DND-41 (cell line): Measurements from ENCODE around the gene ACAP3.
A peak's percentile ranks its signal among the peaks of the same experiment; 100 is the strongest.

Experiments used
- ATAC-seq: fragments of 200-7000 bp; cut with Tn5 transposase; 3 replicates; pipeline ENCODE4 v1.9.1; 2021; ENCODE audit warnings: low read depth; ENCODE audit not compliant: insufficient read depth
- DNase-seq: peaks from one replicate; pipeline ENCODE4 v3.0.0-alpha.2; 2020
- H2AFZ ChIP-seq: 2 replicates; pipeline ENCODE4 v1.6.0; 2012; ENCODE audit warnings: low read depth, low read length
- H3K27ac ChIP-seq: 2 replicates; pipeline ENCODE4 v1.5.1; 2012; ENCODE audit warnings: low read length, inconsistent platforms
- H3K27me3 ChIP-seq: fragments of 200-600 bp; sonication (generic); 2 replicates; pipeline ENCODE4 v1.6.0; 2012; ENCODE audit warnings: low read length, mild to moderate bottlenecking, inconsistent platforms; ENCODE audit not compliant: insufficient read depth, poor library complexity
- H3K36me3 ChIP-seq: 2 replicates; pipeline ENCODE4 v1.5.1; 2012; ENCODE audit warnings: low read length, inconsistent platforms; ENCODE audit not compliant: insufficient read depth
- H3K4me1 ChIP-seq: 2 replicates; pipeline ENCODE4 v1.5.1; 2012; ENCODE audit warnings: mild to moderate bottlenecking, low read length; ENCODE audit not compliant: insufficient read depth
- H3K4me2 ChIP-seq: 2 replicates; pipeline ENCODE4 v1.6.0; 2012; ENCODE audit warnings: mild to moderate bottlenecking, moderate library complexity, low read length, inconsistent platforms; ENCODE audit not compliant: insufficient read depth
- H3K4me3 ChIP-seq, 2 experiments: fragments of 200-600 bp in 1 of 2; shearing (Covaris generic) in 1 of 2; 2 replicates each; pipeline ENCODE4 v1.5.1; 2012 to 2016; ENCODE audit warnings: inconsistent platforms in 2 of 2, low read length in 2 of 2, mild to moderate bottlenecking in 2 of 2, low read depth in 1 of 2, moderate library complexity in 1 of 2
- H3K79me2 ChIP-seq: 2 replicates; pipeline ENCODE4 v1.6.0; 2012; ENCODE audit warnings: low read length, inconsistent platforms; ENCODE audit not compliant: insufficient read depth
- H3K9ac ChIP-seq: 2 replicates; pipeline ENCODE4 v1.6.0; 2012; ENCODE audit warnings: low read depth, mild to moderate bottlenecking, inconsistent platforms, low read length, moderate library complexity
- H3K9me3 ChIP-seq: 2 replicates; pipeline ENCODE4 v1.5.1; 2012; ENCODE audit warnings: low read length, moderate library complexity, mild to moderate bottlenecking, inconsistent platforms; ENCODE audit not compliant: insufficient read depth, severe bottlenecking
- H4K20me1 ChIP-seq: 2 replicates; pipeline ENCODE4 v1.6.0; 2012; ENCODE audit warnings: low read length; ENCODE audit not compliant: insufficient read depth
- CTCF ChIP-seq: IDR thresholded peaks from 2 replicates; pipeline ENCODE4 v1.5.1; 2012; ENCODE audit warnings: borderline replicate concordance, low read length, moderate library complexity, mild to moderate bottlenecking; ENCODE audit not compliant: poor library complexity, severe bottlenecking; ENCODE audit errors: extremely low read depth
- EZH2 ChIP-seq: IDR thresholded peaks from 3 replicates; pipeline ENCODE4 v1.6.1; 2012; ENCODE audit warnings: borderline replicate concordance, low read depth, mild to moderate bottlenecking, moderate library complexity, low read length, inconsistent platforms; ENCODE audit not compliant: severe bottlenecking

The ACAP3 gene

GRCh38 chr1:1348420-1349255, 40.9 kb upstream of the ACAP3 start:
- peak overlapping the region; percentile 86 for H2AFZ ChIP-seq
- no peaks in the 10 kb centered on the region for H3K27me3 ChIP-seq
- no peaks in the 10 kb centered on the region for H3K9me3 ChIP-seq
- peaks cover 67% of the 10 kb centered on the region for H4K20me1 ChIP-seq
- peaks cover 33% of the 10 kb centered on the region for H3K4me1 ChIP-seq
- H3K9ac ChIP-seq, result peak overlapping the region; percentile 82
- H3K79me2 ChIP-seq, result peaks cover 52% of the 10 kb centered on the region
- no peak for DNase-seq
- peak overlapping the region; percentile 57 for H3K27ac ChIP-seq
- no peak; the same call in 2 of the 3 replicates for ATAC-seq
- peak overlapping the region; percentile 75 to 96; a peak in 3 of 4 replicates for H3K4me3 ChIP-seq
- no peaks in the 10 kb centered on the region; the same call in none of the 2 replicates for H3K36me3 ChIP-seq
- H3K4me2 ChIP-seq, result peak overlapping the region; percentile 84
- TF ChIP-seq EZH2 (no peak), CTCF (no peak)

- no peak for DNase-seq
- peak overlapping the region; percentile 52; the same call in 1 of the 2 replicates for H3K27ac ChIP-seq
- no peaks in the 10 kb centered on the region; the same call in none of the 2 replicates for H3K36me3 ChIP-seq
- H3K9me3 ChIP-seq, result no peaks in the 10 kb centered on the region
- H4K20me1 ChIP-seq, result peaks cover 71% of the 10 kb centered on the region
- no peaks in the 10 kb centered on the region for H3K27me3 ChIP-seq
- peaks cover 33% of the 10 kb centered on the region for H3K4me1 ChIP-seq
- peaks cover 53% of the 10 kb centered on the region for H3K79me2 ChIP-seq
- no peak for ATAC-seq
- H3K9ac ChIP-seq, result peak overlapping the region; percentile 82
- no peak overlapping the region for H2AFZ ChIP-seq
- H3K4me2 ChIP-seq, result peak overlapping the region; percentile 84
- peak overlapping the region; percentile 75 to 96; a peak in 3 of 4 replicates for H3K4me3 ChIP-seq
- TF ChIP-seq CTCF, result no peak
- no peak for TF ChIP-seq EZH2
Observed at GRCh38 chr1:1347663-1348419, 40.1 kb upstream of the ACAP3 start.

- H3K4me1 ChIP-seq, result peaks cover 33% of the 10 kb centered on the region
- no peaks in the 10 kb centered on the region for H3K9me3 ChIP-seq
- peaks cover 53% of the 10 kb centered on the region for H3K79me2 ChIP-seq
- H3K27ac ChIP-seq, result no peak overlapping the region
- no peak overlapping the region for H2AFZ ChIP-seq
- peak overlapping the region; percentile 84 for H3K4me2 ChIP-seq
- H4K20me1 ChIP-seq, result peaks cover 71% of the 10 kb centered on the region
- DNase-seq, result no peak
- H3K27me3 ChIP-seq, result no peaks in the 10 kb centered on the region
- ATAC-seq, result no peak
- H3K4me3 ChIP-seq, result peak overlapping the region in 1 of 2 experiments; percentile 96; a peak in 2 of 4 replicates
- TF ChIP-seq EZH2, result no peak
- no peak for TF ChIP-seq CTCF
- H3K9ac ChIP-seq, result peak overlapping the region; percentile 82
- peaks cover 1% of the 10 kb centered on the region for H3K36me3 ChIP-seq
Observed at GRCh38 chr1:1347026-1347595, 39.4 kb upstream of the ACAP3 start.
